Adrenal gland (tissue), 5 donors: ENCODE measurements around the gene C13orf46.

Experiments
- POLR2A ChIP-seq, 2 donors: fragments of 450-650 bp; IDR thresholded peaks; one replicate each; pipeline ENCODE4 v1.6.1; 2017; ENCODE audit warnings: antibody characterized with exemption in 2 of 2, mild to moderate bottlenecking in 2 of 2, moderate library complexity in 1 of 2
- TF ChIP-seq, protein P1 (sequence below), 6 experiments: fragments of 450-650 bp in 4 of 6; fragments of 200-600 bp in 2 of 6; sonication (generic) in 1 of 6; IDR thresholded peaks; 1 replicate in 5 of 6; 2 replicates in 1 of 6; pipeline versions ENCODE4 v1.5.1 to v1.8.0; 2016 to 2021; ENCODE audit warnings: antibody characterized with exemption in 6 of 6, mild to moderate bottlenecking in 2 of 6, moderate library complexity in 1 of 6
- donor health status: DM: no; HTN: no; CAD: no.

DNA sequence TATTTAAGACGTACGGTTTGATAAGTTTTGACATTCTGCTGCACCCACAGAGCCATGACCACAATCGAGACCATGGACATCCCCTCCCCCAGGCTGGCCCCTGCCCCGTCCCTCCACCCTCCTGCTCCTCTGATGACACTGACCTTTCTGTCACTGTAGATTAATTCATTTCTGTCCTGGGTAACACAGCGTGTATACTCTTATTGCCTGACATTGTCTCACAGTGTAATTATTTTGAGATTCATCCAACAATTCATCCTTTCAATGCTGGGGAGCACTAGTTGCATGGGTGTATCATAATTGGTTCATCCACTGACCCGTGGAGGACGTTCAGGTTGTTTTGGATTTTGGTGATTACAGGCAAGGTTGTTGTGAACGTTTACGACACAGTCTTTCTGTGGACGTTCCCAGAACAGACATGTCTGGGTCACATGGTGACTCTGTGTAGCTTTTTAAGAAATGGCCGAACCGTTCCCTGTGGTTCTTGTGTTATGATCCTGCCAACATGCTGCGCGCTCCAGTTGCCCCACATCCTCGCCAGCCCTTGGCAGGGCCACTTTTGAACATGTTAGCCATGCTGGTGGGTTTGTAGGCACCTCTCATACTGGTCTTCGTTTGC lies 41.9 kb downstream of the C13orf46 start:
- TF ChIP-seq, protein P1, sequence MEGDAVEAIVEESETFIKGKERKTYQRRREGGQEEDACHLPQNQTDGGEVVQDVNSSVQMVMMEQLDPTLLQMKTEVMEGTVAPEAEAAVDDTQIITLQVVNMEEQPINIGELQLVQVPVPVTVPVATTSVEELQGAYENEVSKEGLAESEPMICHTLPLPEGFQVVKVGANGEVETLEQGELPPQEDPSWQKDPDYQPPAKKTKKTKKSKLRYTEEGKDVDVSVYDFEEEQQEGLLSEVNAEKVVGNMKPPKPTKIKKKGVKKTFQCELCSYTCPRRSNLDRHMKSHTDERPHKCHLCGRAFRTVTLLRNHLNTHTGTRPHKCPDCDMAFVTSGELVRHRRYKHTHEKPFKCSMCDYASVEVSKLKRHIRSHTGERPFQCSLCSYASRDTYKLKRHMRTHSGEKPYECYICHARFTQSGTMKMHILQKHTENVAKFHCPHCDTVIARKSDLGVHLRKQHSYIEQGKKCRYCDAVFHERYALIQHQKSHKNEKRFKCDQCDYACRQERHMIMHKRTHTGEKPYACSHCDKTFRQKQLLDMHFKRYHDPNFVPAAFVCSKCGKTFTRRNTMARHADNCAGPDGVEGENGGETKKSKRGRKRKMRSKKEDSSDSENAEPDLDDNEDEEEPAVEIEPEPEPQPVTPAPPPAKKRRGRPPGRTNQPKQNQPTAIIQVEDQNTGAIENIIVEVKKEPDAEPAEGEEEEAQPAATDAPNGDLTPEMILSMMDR (IDR thresholded peaks at IDR 0.05): no peak
- no peak for TF ChIP-seq POLR2A (IDR thresholded peaks at IDR 0.05)
